ENCODE measurements around the gene FOXA2. TPM values are rescaled to one million over a fixed set of nuclear protein-coding genes. Genes with fewer than 3 reads are reported as not detected.

FOXA2 gene
- total and polyA plus RNA-seq, 2 donors (not counting 1 experiment from before 2014, with no cell fraction given) = not detected

- 15% methylated on average over 56 of the region's 58 CpGs for WGBS (ENCODE audit: insufficient coverage)
- no peaks in the 10 kb centered on the region for H3K36me3 ChIP-seq (replicated peaks in 1 of 2; ENCODE audit: control extremely low read depth in 1 of 2, control insufficient read depth in 1 of 2, extremely low read depth in 1 of 2, insufficient read depth in 2 of 2, low read length in 1 of 2)
- H3K4me1 ChIP-seq (ENCODE audit: control insufficient read depth in 2 of 2, insufficient read depth in 2 of 2, low read length in 2 of 2) = peaks cover 0 to 6% of the 10 kb centered on the region in 2 donors
- no peak for ATAC-seq (ENCODE audit: low read depth)
- peaks cover 0 to 55% (median 32%) of the 10 kb centered on the region in 4 experiments for H3K27me3 ChIP-seq (replicated peaks in 1 of 4; ENCODE audit: control extremely low read depth in 1 of 4, control insufficient read depth in 3 of 4, insufficient read depth in 4 of 4, low read length in 3 of 4)
- no peak for DNase-seq
- H3K9me3 Mint-ChIP-seq (ENCODE audit: insufficient read depth) = no peaks in the 10 kb centered on the region
- no peak overlapping the region for H3K4me3 ChIP-seq (ENCODE audit: control extremely low read depth in 1 of 5, extremely low read depth in 1 of 5, insufficient read depth in 1 of 5, low read depth in 2 of 5, low read length in 4 of 5)
- POLR2A ChIA-PET = interaction anchor here (0.7 kb wide), 1 partner anchor 1612 kb away, joined by 3 read pairs; no protein-coding TSS in a partner anchor
- H3K4me1 Mint-ChIP-seq = peaks cover 1% of the 10 kb centered on the region
- H4K20me1 ChIP-seq (ENCODE audit: control insufficient read depth, insufficient read depth, low read length, poor library complexity, severe bottlenecking) = no peaks in the 10 kb centered on the region
- H3K4me2 ChIP-seq (replicated peaks; ENCODE audit: low read depth, low read length, poor library complexity, severe bottlenecking) = no peak overlapping the region
- CTCF ChIA-PET = no interaction called here
- peaks cover 64% of the 10 kb centered on the region for H3K27me3 Mint-ChIP-seq
- H3K9me3 ChIP-seq (ENCODE audit: control extremely low read depth in 1 of 3, control insufficient read depth in 2 of 3, insufficient read depth in 1 of 3, low read length in 2 of 3) = peaks cover 0 to 27% (median 0%) of the 10 kb centered on the region in 3 donors
- no peak overlapping the region for H3K4me3 Mint-ChIP-seq
- intact Hi-C loops (cut with micrococcal nuclease) = no loop called here
- H3K27ac ChIP-seq (ENCODE audit: low read length in 2 of 2) = no peak overlapping the region
- no peak for TF ChIP-seq EZH2 (IDR thresholded peaks at IDR 0.05; ENCODE audit: borderline replicate concordance, insufficient read depth, low read depth, low read length, poor library complexity, severe bottlenecking)
- TF ChIP-seq, protein P1, sequence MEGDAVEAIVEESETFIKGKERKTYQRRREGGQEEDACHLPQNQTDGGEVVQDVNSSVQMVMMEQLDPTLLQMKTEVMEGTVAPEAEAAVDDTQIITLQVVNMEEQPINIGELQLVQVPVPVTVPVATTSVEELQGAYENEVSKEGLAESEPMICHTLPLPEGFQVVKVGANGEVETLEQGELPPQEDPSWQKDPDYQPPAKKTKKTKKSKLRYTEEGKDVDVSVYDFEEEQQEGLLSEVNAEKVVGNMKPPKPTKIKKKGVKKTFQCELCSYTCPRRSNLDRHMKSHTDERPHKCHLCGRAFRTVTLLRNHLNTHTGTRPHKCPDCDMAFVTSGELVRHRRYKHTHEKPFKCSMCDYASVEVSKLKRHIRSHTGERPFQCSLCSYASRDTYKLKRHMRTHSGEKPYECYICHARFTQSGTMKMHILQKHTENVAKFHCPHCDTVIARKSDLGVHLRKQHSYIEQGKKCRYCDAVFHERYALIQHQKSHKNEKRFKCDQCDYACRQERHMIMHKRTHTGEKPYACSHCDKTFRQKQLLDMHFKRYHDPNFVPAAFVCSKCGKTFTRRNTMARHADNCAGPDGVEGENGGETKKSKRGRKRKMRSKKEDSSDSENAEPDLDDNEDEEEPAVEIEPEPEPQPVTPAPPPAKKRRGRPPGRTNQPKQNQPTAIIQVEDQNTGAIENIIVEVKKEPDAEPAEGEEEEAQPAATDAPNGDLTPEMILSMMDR (IDR thresholded peaks at IDR 0.05) = no peak
- no peaks in the 10 kb centered on the region for H3K79me2 ChIP-seq (ENCODE audit: control insufficient read depth, insufficient read depth, low read length)
- H3K27ac Mint-ChIP-seq = no peak overlapping the region
- no peak overlapping the region for H2AFZ ChIP-seq (ENCODE audit: insufficient read depth, low read depth, low read length, poor library complexity, severe bottlenecking)
- H3K9ac ChIP-seq (ENCODE audit: low read length) = no peak overlapping the region
Observed at GRCh38 chr20:22584922-22585785, 782 bp upstream of the FOXA2 start.
